Esophagus (tissue), 2 donors: Measurements from ENCODE around the gene RNPC3. TPM values are rescaled to one million over a fixed set of nuclear protein-coding genes. Genes with fewer than 3 reads are reported as not detected.
"Not testable (repeated sequence)": the region's sequence is repeated elsewhere in the genome, so short reads cannot be mapped to it uniquely, and the experiment has no call there.

Experiments
- H3K27ac ChIP-seq, 2 donors: one replicate each; pipeline ENCODE4 v1.5.1; 2013; ENCODE audit warnings: low read depth in 2 of 2, mild to moderate bottlenecking in 2 of 2, inconsistent platforms in 1 of 2, low read length in 1 of 2, moderate library complexity in 1 of 2
- H3K27me3 ChIP-seq, 2 donors: one replicate each; pipeline ENCODE4 v1.6.1; 2013; ENCODE audit warnings: low read length in 2 of 2, control low read depth in 1 of 2, mild to moderate bottlenecking in 1 of 2; ENCODE audit not compliant: insufficient read depth in 2 of 2, control insufficient read depth in 1 of 2
- H3K36me3 ChIP-seq, 2 donors: one replicate each; pipeline ENCODE4 v1.6.1; 2013; ENCODE audit warnings: low read length in 1 of 2; ENCODE audit not compliant: control insufficient read depth in 2 of 2, insufficient read depth in 2 of 2
- H3K4me1 ChIP-seq, 2 donors: one replicate each; pipeline ENCODE4 v1.6.1; 2013; ENCODE audit warnings: low read length in 1 of 2; ENCODE audit not compliant: control insufficient read depth in 2 of 2, insufficient read depth in 2 of 2
- H3K4me3 ChIP-seq, 2 donors: one replicate each; pipeline ENCODE4 v1.5.1; 2013; ENCODE audit warnings: low read length in 2 of 2, mild to moderate bottlenecking in 2 of 2, low read depth in 1 of 2, moderate library complexity in 1 of 2
- H3K9me3 ChIP-seq, 2 donors: one replicate each; pipeline ENCODE4 v1.6.1; 2013; ENCODE audit warnings: mild to moderate bottlenecking in 2 of 2, low read depth in 1 of 2, low read length in 1 of 2, moderate library complexity in 1 of 2; ENCODE audit not compliant: control insufficient read depth in 2 of 2, insufficient read depth in 1 of 2
- WGBS, 2 donors: extraction: QIAGEN DNeasy Blood & Tissue Kit; methylation state at CpG; one replicate each; pipeline ENCODE4 v1.1.7; 2013; 5-methylcytosine and 5-hydroxymethylcytosine counted together
- polyA plus RNA-seq, 2 donors: library from polyadenylated mRNA; stranded (reverse); fragments of 200-250 nt; gene quantifications; one replicate each; pipeline ENCODE4 v1.2.3, GENCODE V29; 2013
- donor health status: healthy with polysubstance abuse.
- donor health status: Bipolar disorder and iron deficiency.

Gene RNPC3
- polyA plus RNA-seq, 2 donors: 5.8 to 8.8 TPM

- Histone ChIP-seq H3K9me3 (no peaks in the 10 kb centered on the region), H3K27me3 (no peaks in the 10 kb centered on the region), H3K4me1 (no peaks in the 10 kb centered on the region), H3K27ac (no peak overlapping the region), H3K36me3 (no peaks in the 10 kb centered on the region), H3K4me3 (no peak overlapping the region)
- WGBS, 2 donors: 32 to 44% methylated on average over 1 of the region's 1 CpG
These were observed 57.0 kb downstream of the RNPC3 start for GRCh38 chr1:103582464-103582863.

GRCh38 chr1:103583887-103584286 is 58.4 kb downstream of the RNPC3 start:
- Histone ChIP-seq H3K27ac (no peak overlapping the region), H3K36me3 (no peaks in the 10 kb centered on the region), H3K27me3 (no peaks in the 10 kb centered on the region), H3K4me3 (no peak overlapping the region), H3K9me3 (no peaks in the 10 kb centered on the region), H3K4me1 (no peaks in the 10 kb centered on the region)
- WGBS, 2 donors: 69 to 83% methylated on average over 3 of the region's 3 CpGs

- 65 to 66% methylated on average over 2 of the region's 2 CpGs for WGBS, 2 donors
- Histone ChIP-seq H3K27me3 (no peaks in the 10 kb centered on the region), H3K36me3 (no peaks in the 10 kb centered on the region), H3K4me1 (no peaks in the 10 kb centered on the region), H3K27ac (no peak overlapping the region), H3K4me3 (no peak overlapping the region), H3K9me3 (no peaks in the 10 kb centered on the region)
These were observed 59.0 kb downstream of the RNPC3 start for GRCh38 chr1:103584537-103584936.

GRCh38 chr1:103602740-103603139 is 77.2 kb downstream of the RNPC3 start:
- H3K27me3 ChIP-seq, H3K27ac ChIP-seq, H3K36me3 ChIP-seq, H3K9me3 ChIP-seq, H3K4me3 ChIP-seq, H3K4me1 ChIP-seq: not testable (repeated sequence)
- no CpG with 5 or more reads among the region's 3 CpGs for WGBS, 2 donors

Other genes with a start within 250 kb of the RNPC3 start
- 10 to 100 TPM in 1 of 2 donors, 1 to 10 TPM in 1; 6.8 to 16.2 TPM for gene AMY2B, start 45.9 kb downstream of the RNPC3 start, polyA plus RNA-seq
- gene AMY2A, start 91.7 kb downstream of the RNPC3 start, polyA plus RNA-seq: under 1 TPM in 1 of 2 donors, not detected in 1; 0.16 TPM
- not detected for gene AMY1A, start 130.1 kb downstream of the RNPC3 start, polyA plus RNA-seq
- gene AMY1B, start 170.5 kb downstream of the RNPC3 start, polyA plus RNA-seq: not detected
- gene AMY1C, start 224.2 kb downstream of the RNPC3 start, polyA plus RNA-seq: under 1 TPM in 1 of 2 donors, not detected in 1; 0.07 TPM